Measurements from ENCODE around the gene ACER3. TPM values are rescaled to one million over a fixed set of nuclear protein-coding genes. Genes with fewer than 3 reads are reported as not detected.
A peak's percentile ranks its signal among the peaks of the same experiment; 100 is the strongest.

The ACER3 gene
- total and polyA plus RNA-seq, 11 donors, result 3.2 to 17.0 (median 9.8) TPM

- H3K4me3 ChIP-seq, result no peak overlapping the region
- intact Hi-C loops (cut with DNase I), result no loop called here
- no peaks in the 10 kb centered on the region for H3K9me3 ChIP-seq
- no peaks in the 10 kb centered on the region for H3K27me3 ChIP-seq
- peaks cover 0 to 21% (median 3%) of the 10 kb centered on the region in 9 donors for H3K36me3 ChIP-seq
- H3K4me1 ChIP-seq, result no peaks in the 10 kb centered on the region
- ATAC-seq, result peak in 3 of 4 donors; percentile 49 to 71 (median 65)
- TF ChIP-seq POLR2A (IDR thresholded peaks at IDR 0.05) (no peak), CTCF (IDR thresholded peaks at IDR 0.05) (no peak)
- 73 to 93% (median 83%) methylated on average over 3 of the region's 3 CpGs for WGBS, 4 donors
- no peak overlapping the region for H3K27ac ChIP-seq
- peak in 1 of 5 donors; percentile 51 for DNase-seq
Observed at GRCh38 chr11:76978818-76979217, 118.1 kb downstream of the ACER3 start.

DNA sequence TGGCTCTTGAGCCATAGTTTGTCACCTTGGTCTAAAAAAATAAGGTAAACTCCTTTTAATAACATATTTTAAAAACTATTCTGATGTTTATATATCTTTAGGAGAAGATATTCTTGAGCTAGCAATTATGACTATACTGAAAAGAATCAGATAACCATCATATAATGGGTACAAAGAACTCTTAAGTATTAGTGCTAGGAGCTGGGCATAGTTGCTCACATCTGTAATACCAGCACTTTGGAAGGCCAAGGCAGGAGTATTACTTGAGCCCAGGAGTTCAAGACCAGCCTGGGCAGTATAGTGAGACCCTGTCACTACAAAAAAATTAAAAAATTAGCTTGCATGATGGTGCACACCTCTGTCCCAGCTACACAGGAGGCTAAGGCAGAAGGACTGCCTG is 119.5 kb downstream of the ACER3 start:
- TF ChIP-seq POLR2A (IDR thresholded peaks at IDR 0.05) (no peak), CTCF (IDR thresholded peaks at IDR 0.05) (no peak)
- H3K36me3 ChIP-seq, result peaks cover 0 to 27% (median 3%) of the 10 kb centered on the region in 9 donors
- H3K9me3 ChIP-seq, result no peaks in the 10 kb centered on the region
- no peak overlapping the region for H3K4me3 ChIP-seq
- no peaks in the 10 kb centered on the region for H3K4me1 ChIP-seq
- ATAC-seq (no peak), DNase-seq (no peak)
- H3K27ac ChIP-seq, result no peak overlapping the region
- intact Hi-C loops (cut with DNase I), result loop anchor here in 1 of 10 donors (10.0 kb wide), 1 partner anchor 45 kb away; no protein-coding TSS in a partner anchor
- no peaks in the 10 kb centered on the region for H3K27me3 ChIP-seq

DNA sequence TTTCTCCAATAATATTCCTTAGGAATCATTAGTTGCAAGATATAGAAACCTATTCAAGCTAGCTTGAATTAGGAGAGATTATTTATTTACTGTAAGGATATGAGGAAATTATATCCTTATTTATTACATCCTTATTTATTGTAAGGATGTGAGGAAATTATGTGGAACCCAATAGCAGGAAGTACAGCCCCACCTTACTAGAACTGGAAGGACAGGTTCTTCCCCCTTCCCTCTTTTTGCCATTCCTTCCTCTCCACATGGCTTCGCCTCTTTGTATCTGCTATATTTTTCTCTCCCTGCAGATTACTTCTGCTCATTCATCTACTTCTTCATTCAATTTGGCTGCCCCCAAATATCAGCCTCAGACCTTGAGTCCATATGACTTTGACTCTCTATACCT is 124.0 kb downstream of the ACER3 start:
- Histone ChIP-seq H3K4me3 (no peak overlapping the region), H3K27ac (no peak overlapping the region), H3K9me3 (no peaks in the 10 kb centered on the region), H3K27me3 (no peaks in the 10 kb centered on the region), H3K36me3 (peaks cover 0 to 35% (median 7%) of the 10 kb centered on the region in 9 donors), H3K4me1 (no peaks in the 10 kb centered on the region)
- DNase-seq (no peak), ATAC-seq (no peak)
- 91 to 100% (median 94%) methylated on average over 1 of the region's 1 CpG for WGBS, 4 donors
- intact Hi-C loops (cut with DNase I), result loop anchor here in 1 of 10 donors (10.0 kb wide), 1 partner anchor 50 kb away; no protein-coding TSS in a partner anchor
- TF ChIP-seq POLR2A (IDR thresholded peaks at IDR 0.05), result no peak
- no peak for TF ChIP-seq CTCF (IDR thresholded peaks at IDR 0.05)

- H3K27me3 ChIP-seq, result no peaks in the 10 kb centered on the region
- no peaks in the 10 kb centered on the region for H3K4me1 ChIP-seq
- TF ChIP-seq POLR2A (IDR thresholded peaks at IDR 0.05), result no peak
- TF ChIP-seq CTCF (IDR thresholded peaks at IDR 0.05), result no peak
- intact Hi-C loops (cut with DNase I), result loop anchor here in 1 of 10 donors (10.0 kb wide), 1 partner anchor 52 kb away; no protein-coding TSS in a partner anchor
- H3K36me3 ChIP-seq, result peaks cover 0 to 43% (median 10%) of the 10 kb centered on the region in 9 donors
- H3K27ac ChIP-seq, result no peak overlapping the region
- no peaks in the 10 kb centered on the region for H3K9me3 ChIP-seq
- DNase-seq (no peak), ATAC-seq (no peak)
- 70 to 81% (median 74%) methylated on average over 1 of the region's 1 CpG for whole genome bisulfite sequencing, 4 donors
- H3K4me3 ChIP-seq, result no peak overlapping the region
Observed at GRCh38 chr11:76987203-76987602, 126.5 kb downstream of the ACER3 start.

All from heart left ventricle (tissue), 16 donors.